ENCODE data around the gene PHOX2A. TPM values are rescaled to one million over a fixed set of nuclear protein-coding genes. Genes with fewer than 3 reads are reported as not detected.

The PHOX2A gene
- total RNA-seq, 3 donors from 2014 or later = not detected

DNA sequence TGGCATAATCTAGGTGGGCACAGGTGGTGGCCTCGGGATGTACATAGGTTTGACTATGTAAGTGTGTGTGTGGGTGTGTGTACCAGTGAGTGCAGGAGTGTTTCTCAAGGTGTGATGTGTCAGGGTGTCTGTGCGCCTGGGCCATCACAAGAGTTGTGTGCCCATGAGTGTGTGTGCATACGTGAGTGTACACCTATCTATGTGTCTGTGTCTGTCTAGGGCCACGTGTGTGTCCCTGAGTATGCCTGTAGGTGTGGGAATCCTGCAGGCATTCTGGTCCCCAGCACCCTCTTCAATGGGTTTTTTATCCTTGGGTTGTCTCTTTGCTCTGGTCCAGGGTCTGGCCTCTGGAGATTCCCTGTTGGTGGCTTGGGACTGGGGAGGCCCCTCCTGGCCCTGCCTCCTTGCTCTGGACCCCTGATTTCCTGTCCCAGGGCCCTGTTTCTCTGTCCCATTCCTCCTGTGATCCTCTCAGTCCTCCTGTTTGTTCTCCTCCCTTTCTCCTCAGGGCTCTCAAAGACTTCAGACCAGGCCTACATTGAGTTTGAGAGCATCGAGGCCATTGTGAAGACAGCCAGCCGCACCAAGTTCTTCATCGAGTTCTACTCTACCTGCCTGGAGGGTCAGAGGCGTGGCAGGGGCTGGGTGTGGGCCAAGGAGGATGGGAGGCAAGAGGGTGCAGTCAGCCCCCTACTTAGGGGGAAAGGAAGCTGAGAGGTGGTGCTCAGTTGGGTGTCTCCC is 10.0 kb downstream of the PHOX2A start:
- peaks cover 21% of the 10 kb centered on the region for H3K36me3 Mint-ChIP-seq (ENCODE audit: insufficient read depth)
- no peak for ATAC-seq
- peaks cover 4% of the 10 kb centered on the region for H3K4me1 Mint-ChIP-seq (ENCODE audit: low read depth)
- no peaks in the 10 kb centered on the region for H3K9me3 Mint-ChIP-seq
- H3K27me3 Mint-ChIP-seq (ENCODE audit: low read depth) = peaks cover 3% of the 10 kb centered on the region
- no peak for DNase-seq
- H3K4me3 Mint-ChIP-seq = no peak overlapping the region

DNA sequence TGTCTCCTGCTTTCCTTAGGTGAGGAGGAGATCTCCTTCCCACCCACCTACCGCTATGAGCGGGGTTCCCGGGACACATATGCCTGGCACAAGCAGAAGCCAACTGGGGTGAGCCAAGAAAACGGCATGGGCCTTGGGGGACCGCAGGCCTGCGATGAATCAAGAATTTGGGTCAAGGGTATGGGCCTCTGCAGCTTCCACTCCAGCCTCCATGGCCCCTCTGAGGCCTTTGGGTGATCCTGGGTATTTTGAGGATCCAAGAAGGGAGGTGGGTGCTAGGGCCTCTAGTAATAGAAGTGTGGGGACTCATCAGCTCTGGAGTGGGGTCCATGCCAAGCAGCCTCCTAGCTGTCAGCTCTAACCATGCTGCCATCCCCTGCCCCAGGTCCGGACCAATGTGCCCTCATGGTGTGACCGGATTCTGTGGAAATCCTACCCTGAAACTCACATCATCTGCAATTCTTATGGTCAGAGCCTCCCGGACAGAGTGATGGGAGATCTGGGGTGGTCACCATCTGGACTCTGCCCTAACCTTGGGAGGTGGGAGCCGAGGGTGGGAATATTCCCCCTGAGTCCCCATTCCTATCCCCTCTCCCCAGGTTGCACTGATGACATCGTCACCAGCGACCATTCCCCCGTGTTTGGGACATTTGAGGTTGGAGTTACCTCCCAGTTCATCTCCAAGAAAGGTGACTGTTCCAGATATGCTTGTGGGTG is 10.8 kb downstream of the PHOX2A start:
- peaks cover 21% of the 10 kb centered on the region for H3K36me3 Mint-ChIP-seq (ENCODE audit: insufficient read depth)
- ATAC-seq (no peak), DNase-seq (no peak)
- H3K27me3 Mint-ChIP-seq (ENCODE audit: low read depth) = no peaks in the 10 kb centered on the region
- H3K9me3 Mint-ChIP-seq = no peaks in the 10 kb centered on the region
- H3K4me1 Mint-ChIP-seq (ENCODE audit: low read depth) = peaks cover 3% of the 10 kb centered on the region
- H3K4me3 Mint-ChIP-seq = no peak overlapping the region

GRCh38 chr11:72232260-72233055 is 11.5 kb downstream of the PHOX2A start:
- Mint-ChIP-seq H3K27me3 (ENCODE audit: low read depth) (no peaks in the 10 kb centered on the region), H3K36me3 (ENCODE audit: insufficient read depth) (peaks cover 21% of the 10 kb centered on the region), H3K9me3 (no peaks in the 10 kb centered on the region), H3K4me3 (no peak overlapping the region), H3K4me1 (ENCODE audit: low read depth) (peaks cover 3% of the 10 kb centered on the region)
- DNase-seq = no peak
- ATAC-seq = no peak

DNA sequence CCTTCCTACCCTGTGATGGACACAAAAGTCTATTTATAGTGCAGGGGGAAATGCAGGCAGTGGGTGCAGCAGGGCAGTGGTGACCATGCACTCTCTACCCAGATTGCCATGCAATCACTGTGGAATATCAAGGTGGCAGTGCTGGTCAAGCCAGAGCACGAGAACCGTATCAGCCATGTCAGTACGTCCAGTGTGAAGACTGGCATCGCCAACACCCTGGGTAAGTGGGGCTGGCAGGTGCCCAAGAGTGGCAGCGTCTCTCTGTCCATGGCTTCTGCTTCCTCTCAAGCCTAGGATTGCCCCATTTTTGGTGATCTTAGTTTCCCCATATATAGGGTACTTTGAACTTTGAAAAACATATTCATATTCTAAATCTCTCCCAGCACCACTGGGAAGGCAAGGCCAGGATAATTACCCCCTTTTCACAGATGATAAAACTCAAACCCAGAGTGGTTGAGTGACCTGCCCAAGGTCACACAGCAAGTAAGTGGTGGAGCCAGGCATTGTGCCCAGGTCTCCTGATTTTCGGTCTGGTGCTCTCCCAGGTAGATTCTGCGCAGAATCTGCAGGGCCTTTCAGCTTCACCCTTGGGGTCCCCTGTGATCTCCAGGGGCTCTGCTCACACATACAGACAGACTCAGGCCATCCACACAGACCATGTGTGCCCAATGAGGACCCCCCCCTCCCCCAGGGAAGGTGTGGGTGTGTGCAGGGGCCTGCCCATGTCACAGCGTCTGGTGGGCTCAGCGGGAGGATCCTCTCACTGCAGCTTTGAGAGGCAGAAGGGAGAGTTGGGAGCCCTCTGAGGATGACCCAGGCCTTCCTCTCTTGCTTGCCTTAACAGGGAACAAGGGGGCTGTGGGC is 12.3 kb downstream of the PHOX2A start:
- H3K36me3 Mint-ChIP-seq (ENCODE audit: insufficient read depth) = peaks cover 21% of the 10 kb centered on the region
- no peaks in the 10 kb centered on the region for H3K9me3 Mint-ChIP-seq
- H3K4me3 Mint-ChIP-seq = no peak overlapping the region
- peaks cover 3% of the 10 kb centered on the region for H3K4me1 Mint-ChIP-seq (ENCODE audit: low read depth)
- no peaks in the 10 kb centered on the region for H3K27me3 Mint-ChIP-seq (ENCODE audit: low read depth)
- DNase-seq (no peak), ATAC-seq (no peak)

- Mint-ChIP-seq H3K9me3 (no peaks in the 10 kb centered on the region), H3K27me3 (ENCODE audit: low read depth) (no peaks in the 10 kb centered on the region), H3K4me3 (no peak overlapping the region), H3K36me3 (ENCODE audit: insufficient read depth) (peaks cover 18% of the 10 kb centered on the region), H3K4me1 (ENCODE audit: low read depth) (peaks cover 8% of the 10 kb centered on the region)
- DNase-seq = no peak
- ATAC-seq = no peak
Observed at GRCh38 chr11:72230764-72231365, 13.1 kb downstream of the PHOX2A start.

GRCh38 chr11:72229925-72230763 is 13.8 kb downstream of the PHOX2A start:
- no peaks in the 10 kb centered on the region for H3K9me3 Mint-ChIP-seq
- no peak for DNase-seq

DNA sequence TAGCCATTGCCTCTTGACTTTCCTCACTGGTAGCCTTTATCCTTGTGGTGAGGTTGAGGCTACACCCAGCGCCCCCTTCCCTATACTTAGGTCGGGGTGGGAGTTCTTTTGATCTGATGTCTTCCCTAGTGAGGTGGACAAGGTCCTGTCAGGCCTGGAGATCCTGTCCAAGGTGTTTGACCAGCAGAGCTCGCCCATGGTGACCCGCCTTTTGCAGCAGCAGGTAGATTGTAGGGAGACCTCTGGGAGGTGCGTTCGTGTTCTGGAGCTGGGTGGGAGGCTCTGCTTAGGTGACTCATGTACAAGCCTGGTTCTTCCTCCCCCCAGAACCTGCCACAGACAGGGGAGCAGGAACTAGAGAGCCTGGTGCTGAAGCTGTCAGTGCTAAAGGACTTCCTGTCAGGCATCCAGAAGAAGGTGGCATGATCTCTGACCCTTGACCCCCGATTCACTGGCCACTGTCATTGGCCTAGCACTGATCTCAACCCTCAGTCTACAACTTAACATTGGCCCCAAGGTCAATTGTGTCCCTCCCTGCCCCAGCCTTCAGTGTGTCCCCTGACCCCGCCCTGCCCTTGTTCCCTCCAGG is 14.5 kb downstream of the PHOX2A start:
- peaks cover 13% of the 10 kb centered on the region for H3K36me3 Mint-ChIP-seq (ENCODE audit: insufficient read depth)

More at GRCh38 chr11:72229925-72230763, 13.8 kb downstream of the PHOX2A start:
- Mint-ChIP-seq H3K4me3 (no peak overlapping the region), H3K4me1 (ENCODE audit: low read depth) (peaks cover 15% of the 10 kb centered on the region), H3K36me3 (ENCODE audit: insufficient read depth) (peaks cover 18% of the 10 kb centered on the region), H3K27me3 (ENCODE audit: low read depth) (no peaks in the 10 kb centered on the region)
- ATAC-seq = no peak

GRCh38 chr11:72228844-72229231 is 15.1 kb downstream of the PHOX2A start:
- Mint-ChIP-seq H3K9me3 (no peaks in the 10 kb centered on the region), H3K4me1 (ENCODE audit: low read depth) (peaks cover 15% of the 10 kb centered on the region), H3K4me3 (no peak overlapping the region), H3K36me3 (ENCODE audit: insufficient read depth) (peaks cover 8% of the 10 kb centered on the region), H3K27me3 (ENCODE audit: low read depth) (no peaks in the 10 kb centered on the region)
- ATAC-seq (no peak), DNase-seq (no peak)

More for the DNA sequence above, 14.5 kb downstream of the PHOX2A start:
- Mint-ChIP-seq H3K4me3 (no peak overlapping the region), H3K4me1 (ENCODE audit: low read depth) (peaks cover 15% of the 10 kb centered on the region), H3K9me3 (no peaks in the 10 kb centered on the region), H3K27me3 (ENCODE audit: low read depth) (no peaks in the 10 kb centered on the region)
- DNase-seq = no peak
- no peak for ATAC-seq

DNA sequence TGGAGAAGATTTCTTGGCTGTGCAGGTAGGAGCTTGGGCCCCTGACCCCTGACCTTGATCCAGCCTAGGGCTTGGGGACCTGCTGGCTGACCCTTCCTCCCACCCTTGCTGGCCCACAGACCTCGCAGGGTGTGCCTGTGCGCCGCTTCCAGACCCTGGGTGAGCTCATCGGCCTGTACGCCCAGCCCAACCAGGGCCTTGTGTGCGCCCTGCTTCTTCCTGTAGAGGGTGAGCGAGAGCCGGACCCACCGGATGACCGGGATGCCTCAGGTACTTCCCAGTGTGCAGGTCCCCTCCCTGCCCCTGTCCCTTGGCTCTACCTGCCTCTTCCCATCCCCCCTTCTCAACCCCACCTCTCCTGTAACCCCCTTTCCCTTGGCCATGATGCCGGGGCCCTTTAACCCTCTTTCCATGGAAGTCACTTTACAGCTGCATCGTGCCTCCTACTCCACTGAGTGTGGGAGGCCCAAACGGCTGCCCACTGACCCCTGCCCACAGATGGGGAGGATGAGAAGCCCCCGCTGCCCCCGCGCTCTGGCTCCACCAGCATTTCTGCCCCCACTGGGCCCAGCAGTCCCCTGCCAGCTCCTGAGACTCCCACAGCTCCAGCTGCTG is 15.6 kb downstream of the PHOX2A start:
- H3K9me3 Mint-ChIP-seq = no peaks in the 10 kb centered on the region
- no peak for ATAC-seq
- H3K36me3 Mint-ChIP-seq (ENCODE audit: insufficient read depth) = peaks cover 8% of the 10 kb centered on the region
- peaks cover 13% of the 10 kb centered on the region for H3K4me1 Mint-ChIP-seq (ENCODE audit: low read depth)
- no peak overlapping the region for H3K4me3 Mint-ChIP-seq
- DNase-seq = no peak
- H3K27me3 Mint-ChIP-seq (ENCODE audit: low read depth) = no peaks in the 10 kb centered on the region

GRCh38 chr11:72227316-72228228 is 16.4 kb downstream of the PHOX2A start:
- peaks cover 8% of the 10 kb centered on the region for H3K36me3 Mint-ChIP-seq (ENCODE audit: insufficient read depth)
- H3K27me3 Mint-ChIP-seq (ENCODE audit: low read depth) = no peaks in the 10 kb centered on the region
- ATAC-seq (no peak), DNase-seq (no peak)
- no peak overlapping the region for H3K4me3 Mint-ChIP-seq
- no peaks in the 10 kb centered on the region for H3K9me3 Mint-ChIP-seq
- H3K4me1 Mint-ChIP-seq (ENCODE audit: low read depth) = peaks cover 18% of the 10 kb centered on the region

GRCh38 chr11:72226701-72227100 is 17.3 kb downstream of the PHOX2A start:
- Mint-ChIP-seq H3K9me3 (no peaks in the 10 kb centered on the region), H3K36me3 (ENCODE audit: insufficient read depth) (peaks cover 6% of the 10 kb centered on the region), H3K4me3 (no peak overlapping the region), H3K27me3 (ENCODE audit: low read depth) (no peaks in the 10 kb centered on the region), H3K4me1 (ENCODE audit: low read depth) (peaks cover 25% of the 10 kb centered on the region)
- DNase-seq (no peak), ATAC-seq (no peak)
